ENCODE results near the gene CBL.
A peak's percentile ranks its signal among the peaks of the same experiment; 100 is the strongest.

Gene CBL

GRCh38 chr11:119282495-119282894, 76.4 kb downstream of the CBL start:
- in situ Hi-C loops (cut with MboI; ENCODE audit: low pct_unique_long_range_greater_than_20kb, low sequenced_read_pairs, unreplicated experiment): no loop called here
- DNase-seq (ENCODE audit: low spot score): no peak

GRCh38 chr11:119284344-119285157, 78.4 kb downstream of the CBL start:
- in situ Hi-C loops (cut with MboI; ENCODE audit: low pct_unique_long_range_greater_than_20kb, low sequenced_read_pairs, unreplicated experiment): no loop called here
- peak; percentile 68 for TF ChIP-seq CTCF (IDR thresholded peaks at IDR 0.05; ENCODE audit: extremely low read depth, insufficient read depth, missing control alignments)
- peak; percentile 63 for DNase-seq (ENCODE audit: low spot score)

More at GRCh38 chr11:119282495-119282894, 76.4 kb downstream of the CBL start:
- TF ChIP-seq CTCF (IDR thresholded peaks at IDR 0.05; ENCODE audit: extremely low read depth, insufficient read depth, missing control alignments): no peak

- in situ Hi-C loops (cut with MboI; ENCODE audit: low pct_unique_long_range_greater_than_20kb, low sequenced_read_pairs, unreplicated experiment): no loop called here
- no peak for DNase-seq (ENCODE audit: low spot score)
- TF ChIP-seq CTCF (IDR thresholded peaks at IDR 0.05; ENCODE audit: extremely low read depth, insufficient read depth, missing control alignments): no peak
Observed at GRCh38 chr11:119285431-119285830, 79.3 kb downstream of the CBL start.

GRCh38 chr11:119288219-119288618, 82.1 kb downstream of the CBL start:
- no peak for DNase-seq (ENCODE audit: low spot score)
- in situ Hi-C loops (cut with MboI; ENCODE audit: low pct_unique_long_range_greater_than_20kb, low sequenced_read_pairs, unreplicated experiment): no loop called here
- TF ChIP-seq CTCF (IDR thresholded peaks at IDR 0.05; ENCODE audit: extremely low read depth, insufficient read depth, missing control alignments): no peak

- in situ Hi-C loops (cut with MboI; ENCODE audit: low pct_unique_long_range_greater_than_20kb, low sequenced_read_pairs, unreplicated experiment): no loop called here
- no peak for TF ChIP-seq CTCF (IDR thresholded peaks at IDR 0.05; ENCODE audit: extremely low read depth, insufficient read depth, missing control alignments)
- DNase-seq (ENCODE audit: low spot score): no peak
Observed at GRCh38 chr11:119290894-119291497, 84.9 kb downstream of the CBL start.

DNA sequence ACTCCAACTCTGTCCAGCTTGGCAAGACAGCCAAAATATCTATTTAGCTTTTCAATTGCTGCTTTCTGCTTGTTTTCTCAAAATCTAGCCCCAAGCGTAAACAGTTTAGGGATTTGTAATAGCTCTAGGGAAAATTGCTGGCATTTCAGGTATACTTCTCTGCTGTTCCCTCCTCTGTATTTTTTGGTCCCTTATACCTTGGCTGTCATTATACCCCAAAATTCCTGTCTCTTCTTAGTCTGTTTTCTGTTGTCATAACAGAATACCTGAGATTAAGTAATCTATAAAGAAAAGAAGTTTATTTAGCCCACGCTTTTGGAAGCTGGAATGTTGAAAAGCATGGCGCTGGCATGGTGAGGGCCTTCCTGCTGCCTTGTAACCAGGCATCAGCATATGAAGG, 87.3 kb downstream of the CBL start:
- DNase-seq (ENCODE audit: low spot score): no peak
- in situ Hi-C loops (cut with MboI; ENCODE audit: low pct_unique_long_range_greater_than_20kb, low sequenced_read_pairs, unreplicated experiment): no loop called here
- no peak for TF ChIP-seq CTCF (IDR thresholded peaks at IDR 0.05; ENCODE audit: extremely low read depth, insufficient read depth, missing control alignments)

All from GM13977 (cell line).